PC-9 (cell line): ENCODE data around the gene HSD17B2.

ENCODE experiments used
- EZH2 ChIP-seq: fragments of 200-600 bp; sonication (generic); IDR thresholded peaks from 2 replicates; pipeline ENCODE4 v1.8.0; 2017; ENCODE audit warnings: antibody characterized with exemption, low read depth
- TF ChIP-seq, protein P1 (sequence below): fragments of 200-600 bp; sonication (generic); conservative IDR thresholded peaks from 2 replicates; pipeline ENCODE4 v1.6.1; 2017; ENCODE audit warnings: mixed run types, antibody characterized with exemption, mild to moderate bottlenecking, moderate library complexity

DNA sequence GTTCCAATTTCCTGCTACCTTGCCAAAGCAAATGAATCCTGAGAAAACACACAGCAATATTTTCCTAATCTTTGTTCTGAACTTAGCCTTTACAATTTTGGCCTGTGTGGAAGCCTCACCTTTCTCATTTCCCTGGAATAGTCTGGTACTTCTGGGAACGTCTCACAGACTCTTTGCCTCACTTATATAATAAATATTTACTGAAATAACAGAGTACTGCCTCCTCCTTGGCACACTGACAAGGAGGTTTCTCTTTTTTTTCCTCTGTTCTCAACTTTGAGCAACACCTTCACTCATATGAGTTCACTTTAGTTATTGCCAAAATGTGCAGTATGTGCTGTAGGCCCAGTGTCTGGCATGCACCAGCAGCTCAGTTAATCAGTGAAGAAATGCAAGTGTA is 37.3 kb downstream of the HSD17B2 start:
- TF ChIP-seq, protein P1, sequence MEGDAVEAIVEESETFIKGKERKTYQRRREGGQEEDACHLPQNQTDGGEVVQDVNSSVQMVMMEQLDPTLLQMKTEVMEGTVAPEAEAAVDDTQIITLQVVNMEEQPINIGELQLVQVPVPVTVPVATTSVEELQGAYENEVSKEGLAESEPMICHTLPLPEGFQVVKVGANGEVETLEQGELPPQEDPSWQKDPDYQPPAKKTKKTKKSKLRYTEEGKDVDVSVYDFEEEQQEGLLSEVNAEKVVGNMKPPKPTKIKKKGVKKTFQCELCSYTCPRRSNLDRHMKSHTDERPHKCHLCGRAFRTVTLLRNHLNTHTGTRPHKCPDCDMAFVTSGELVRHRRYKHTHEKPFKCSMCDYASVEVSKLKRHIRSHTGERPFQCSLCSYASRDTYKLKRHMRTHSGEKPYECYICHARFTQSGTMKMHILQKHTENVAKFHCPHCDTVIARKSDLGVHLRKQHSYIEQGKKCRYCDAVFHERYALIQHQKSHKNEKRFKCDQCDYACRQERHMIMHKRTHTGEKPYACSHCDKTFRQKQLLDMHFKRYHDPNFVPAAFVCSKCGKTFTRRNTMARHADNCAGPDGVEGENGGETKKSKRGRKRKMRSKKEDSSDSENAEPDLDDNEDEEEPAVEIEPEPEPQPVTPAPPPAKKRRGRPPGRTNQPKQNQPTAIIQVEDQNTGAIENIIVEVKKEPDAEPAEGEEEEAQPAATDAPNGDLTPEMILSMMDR: no peak
- no peak for TF ChIP-seq EZH2
